Liver (tissue), 9 donors: ENCODE measurements around the gene ANKRD44. TPM values are rescaled to one million over a fixed set of nuclear protein-coding genes. Genes with fewer than 3 reads are reported as not detected.

Experiments used
- DNase-seq: peaks from one replicate; pipeline ENCODE4 v3.0.0-alpha.2; 2017; ENCODE audit warnings: low spot score
- H3K27ac ChIP-seq, 2 donors: one replicate each; pipeline ENCODE4 v1.7.0; 2013; ENCODE audit warnings: inconsistent platforms in 2 of 2, low read length in 2 of 2, control low read depth in 1 of 2, low read depth in 1 of 2, mild to moderate bottlenecking in 1 of 2
- H3K27me3 ChIP-seq, 4 donors: one replicate each; pipeline versions ENCODE4 v1.6.1 to v1.7.0; 2013; ENCODE audit warnings: low read length in 3 of 4, inconsistent platforms in 1 of 4, mild to moderate bottlenecking in 1 of 4, moderate library complexity in 1 of 4; ENCODE audit not compliant: control insufficient read depth in 4 of 4, insufficient read depth in 4 of 4
- H3K36me3 ChIP-seq, 4 donors: one replicate each; pipeline versions ENCODE4 v1.6.1 to v1.7.0; 2013; ENCODE audit warnings: low read length in 3 of 4, mild to moderate bottlenecking in 3 of 4, low read depth in 1 of 4, moderate library complexity in 1 of 4; ENCODE audit not compliant: control insufficient read depth in 4 of 4, insufficient read depth in 3 of 4
- H3K4me1 ChIP-seq, 4 donors: one replicate each; pipeline versions ENCODE4 v1.6.1 to v1.7.0; 2013; ENCODE audit warnings: low read length in 3 of 4, mild to moderate bottlenecking in 3 of 4, moderate library complexity in 1 of 4; ENCODE audit not compliant: control insufficient read depth in 4 of 4, insufficient read depth in 4 of 4
- H3K4me3 ChIP-seq, 3 donors: one replicate each; pipeline versions ENCODE4 v1.6.1 to v1.7.0; 2013; ENCODE audit warnings: low read length in 3 of 3, control low read depth in 1 of 3, low read depth in 1 of 3, mild to moderate bottlenecking in 1 of 3
- H3K9ac ChIP-seq, 2 donors: one replicate each; pipeline ENCODE4 v1.7.0; 2013; ENCODE audit warnings: low read length in 2 of 2, mild to moderate bottlenecking in 2 of 2, moderate library complexity in 2 of 2, control low read depth in 1 of 2, low read depth in 1 of 2
- H3K9me3 ChIP-seq, 4 donors: one replicate each; pipeline versions ENCODE4 v1.6.1 to v1.7.0; 2013; ENCODE audit warnings: low read length in 3 of 4; ENCODE audit not compliant: control insufficient read depth in 4 of 4
- EGR1 ChIP-seq, 2 donors: IDR thresholded peaks; 2 replicates each; pipeline ENCODE4 v1.6.1; 2016 to 2018; ENCODE audit warnings: antibody characterized with exemption in 2 of 2, low read depth in 2 of 2
- FOXA1 ChIP-seq: IDR thresholded peaks from 2 replicates; pipeline ENCODE4 v1.6.1; 2016; ENCODE audit warnings: antibody characterized with exemption
- FOXA2 ChIP-seq: IDR thresholded peaks from 2 replicates; pipeline ENCODE4 v1.6.1; 2016; ENCODE audit warnings: antibody characterized with exemption
- GABPA ChIP-seq, 2 donors: IDR thresholded peaks in 1 of 2; conservative IDR thresholded peaks in 1 of 2; 2 replicates each; pipeline ENCODE4 v1.6.1; 2016; ENCODE audit warnings: antibody characterized with exemption in 2 of 2, mild to moderate bottlenecking in 1 of 2, moderate library complexity in 1 of 2
- HNF4A ChIP-seq, 2 donors: conservative IDR thresholded peaks; 2 replicates each; pipeline ENCODE4 v1.6.1; 2016; ENCODE audit warnings: antibody characterized with exemption in 2 of 2, mild to moderate bottlenecking in 2 of 2
- HNF4G ChIP-seq: IDR thresholded peaks from 2 replicates; pipeline ENCODE4 v1.6.1; 2016; ENCODE audit warnings: antibody characterized with exemption
- JUND ChIP-seq, 2 donors: IDR thresholded peaks; 2 replicates each; pipeline ENCODE4 v1.6.1; 2016; ENCODE audit warnings: antibody characterized with exemption in 2 of 2
- NR2F2 ChIP-seq: IDR thresholded peaks from 2 replicates; pipeline ENCODE4 v1.6.1; 2016; ENCODE audit warnings: antibody characterized with exemption
- RAD21 ChIP-seq, 2 donors: IDR thresholded peaks; 2 replicates each; pipeline ENCODE4 v1.6.1; 2016; ENCODE audit warnings: antibody characterized with exemption in 2 of 2, mild to moderate bottlenecking in 2 of 2
- RXRA ChIP-seq, 2 donors: IDR thresholded peaks; 2 replicates each; pipeline ENCODE4 v1.6.1; 2017 to 2018; ENCODE audit warnings: antibody characterized with exemption in 2 of 2, mild to moderate bottlenecking in 1 of 2
- SP1 ChIP-seq: IDR thresholded peaks from 2 replicates; pipeline ENCODE4 v1.6.1; 2018; ENCODE audit warnings: antibody characterized with exemption, mild to moderate bottlenecking
- TAF1 ChIP-seq: conservative IDR thresholded peaks from 2 replicates; pipeline ENCODE4 v1.6.1; 2016; ENCODE audit warnings: antibody characterized with exemption, mild to moderate bottlenecking
- YY1 ChIP-seq: IDR thresholded peaks from 2 replicates; pipeline ENCODE4 v1.6.1; 2016; ENCODE audit warnings: antibody characterized with exemption, mild to moderate bottlenecking
- WGBS: extraction: QIAGEN DNeasy Blood & Tissue Kit; methylation state at CpG from one replicate; pipeline ENCODE4 v1.1.7; 2013; 5-methylcytosine and 5-hydroxymethylcytosine counted together
- polyA plus RNA-seq, 2 donors: library from polyadenylated mRNA; stranded (reverse) in 1 of 2; unstranded in 1 of 2; fragments of 200-250 nt in 1 of 2; fragments of >200 nt in 1 of 2; fragmentation: Nextera tagmentation in 1 of 2; extraction: Ambion mirVana in 1 of 2; gene quantifications; one replicate each; pipeline versions ENCODE4 v1.2.1 to v1.2.3, GENCODE V29; 2013 to 2015
- total RNA-seq, 2 donors: library from RNA; depleted of rRNA; stranded (reverse); fragments of >200 nt; gene quantifications; one replicate each; pipeline ENCODE4 v1.2.3, GENCODE V29; 2014
- TF ChIP-seq, protein P1 (sequence below): IDR thresholded peaks from 2 replicates; pipeline ENCODE4 v1.6.1; 2016; ENCODE audit warnings: antibody characterized with exemption
- TF ChIP-seq, protein P2 (sequence below): fragments of 150-350 bp; IDR thresholded peaks from 2 replicates; pipeline ENCODE4 v1.5.1; 2017; ENCODE audit warnings: improper control_type of control experiment, low read depth, low read length; ENCODE audit not compliant: missing input control
- TF ChIP-seq, protein P3 (sequence below): IDR thresholded peaks from 2 replicates; pipeline ENCODE4 v1.6.1; 2016; ENCODE audit warnings: antibody characterized with exemption
- TF ChIP-seq, protein P4 (sequence below): IDR thresholded peaks from 2 replicates; pipeline ENCODE4 v1.6.1; 2016; ENCODE audit warnings: antibody characterized with exemption
- TF ChIP-seq, protein P5 (sequence below): IDR thresholded peaks from 2 replicates; pipeline ENCODE4 v1.6.1; 2016; ENCODE audit warnings: antibody characterized with exemption, mild to moderate bottlenecking
- donor health status: healthy.
- donor health status: healthy.
- donor health status: healthy.
- donor health status: healthy.
- donor health status: healthy.

Gene ANKRD44
- total and polyA plus RNA-seq, 4 donors: 3.8 to 18.2 (median 6.8) TPM

DNA sequence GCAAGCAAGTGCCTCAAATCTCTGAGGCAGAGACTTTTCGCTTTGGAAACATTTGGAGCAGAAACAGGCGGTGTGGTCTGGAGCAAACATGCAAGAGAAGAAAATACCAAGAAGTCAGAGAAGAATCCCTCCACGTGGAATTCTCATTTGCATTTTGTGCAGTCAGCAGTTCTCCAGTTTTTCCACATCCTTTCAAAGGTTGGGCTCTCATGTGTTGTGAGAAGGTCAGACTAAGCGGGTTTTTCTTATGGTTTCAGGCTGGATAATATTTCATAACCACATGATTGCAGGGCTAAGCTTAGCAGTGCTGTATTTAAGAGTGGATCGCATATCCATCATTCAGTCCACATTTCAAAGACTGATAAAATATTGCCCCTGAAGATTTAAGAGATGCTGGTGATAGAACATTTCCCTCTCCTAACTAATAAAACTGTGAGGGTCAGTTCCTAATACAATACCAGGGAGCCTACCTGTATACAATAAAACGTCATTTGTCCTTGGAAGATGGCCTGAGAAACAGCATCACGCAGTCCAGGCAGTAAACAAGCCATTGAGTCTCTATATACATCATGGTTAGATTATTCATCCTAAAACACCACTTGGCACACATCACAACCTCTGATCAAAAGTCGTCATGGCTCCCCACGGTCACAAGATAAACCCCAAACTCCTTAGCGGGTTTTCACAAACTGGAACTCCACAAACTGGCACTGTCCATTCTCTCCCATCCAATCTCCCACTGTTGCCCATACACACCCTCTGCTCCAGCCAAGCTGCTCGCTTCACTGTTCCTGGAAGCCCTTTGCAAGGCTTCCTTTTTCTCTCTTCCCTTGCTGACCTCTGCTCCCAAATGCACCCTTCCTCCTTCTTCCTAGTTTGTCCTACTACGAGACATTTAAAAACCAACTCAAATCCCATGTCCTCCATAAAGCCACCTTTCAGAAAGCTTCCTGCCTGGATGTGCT, 31.5 kb downstream of the ANKRD44 start:
- Histone ChIP-seq H3K27ac (no peak overlapping the region), H3K36me3 (no peaks in the 10 kb centered on the region), H3K4me3 (no peak overlapping the region), H3K27me3 (no peaks in the 10 kb centered on the region), H3K9me3 (no peaks in the 10 kb centered on the region), H3K9ac (no peak overlapping the region), H3K4me1 (no peaks in the 10 kb centered on the region)
- TF ChIP-seq FOXA2: no peak
- no peak for TF ChIP-seq EGR1 (IDR thresholded peaks at IDR 0.05; ENCODE audit: low read depth in 2 of 2)
- no peak for TF ChIP-seq HNF4G
- no peak for TF ChIP-seq NR2F2
- no peak for TF ChIP-seq RXRA (IDR thresholded peaks at IDR 0.05)
- no peak for TF ChIP-seq SP1
- no peak for TF ChIP-seq GABPA (IDR thresholded peaks at IDR 0.05 in 1 of 2, conservative IDR thresholded peaks at IDR 0.05 in 1 of 2)
- TF ChIP-seq, protein P1, sequence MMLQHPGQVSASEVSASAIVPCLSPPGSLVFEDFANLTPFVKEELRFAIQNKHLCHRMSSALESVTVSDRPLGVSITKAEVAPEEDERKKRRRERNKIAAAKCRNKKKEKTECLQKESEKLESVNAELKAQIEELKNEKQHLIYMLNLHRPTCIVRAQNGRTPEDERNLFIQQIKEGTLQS: no peak
- TF ChIP-seq JUND (IDR thresholded peaks at IDR 0.05): no peak
- TF ChIP-seq, protein P2, sequence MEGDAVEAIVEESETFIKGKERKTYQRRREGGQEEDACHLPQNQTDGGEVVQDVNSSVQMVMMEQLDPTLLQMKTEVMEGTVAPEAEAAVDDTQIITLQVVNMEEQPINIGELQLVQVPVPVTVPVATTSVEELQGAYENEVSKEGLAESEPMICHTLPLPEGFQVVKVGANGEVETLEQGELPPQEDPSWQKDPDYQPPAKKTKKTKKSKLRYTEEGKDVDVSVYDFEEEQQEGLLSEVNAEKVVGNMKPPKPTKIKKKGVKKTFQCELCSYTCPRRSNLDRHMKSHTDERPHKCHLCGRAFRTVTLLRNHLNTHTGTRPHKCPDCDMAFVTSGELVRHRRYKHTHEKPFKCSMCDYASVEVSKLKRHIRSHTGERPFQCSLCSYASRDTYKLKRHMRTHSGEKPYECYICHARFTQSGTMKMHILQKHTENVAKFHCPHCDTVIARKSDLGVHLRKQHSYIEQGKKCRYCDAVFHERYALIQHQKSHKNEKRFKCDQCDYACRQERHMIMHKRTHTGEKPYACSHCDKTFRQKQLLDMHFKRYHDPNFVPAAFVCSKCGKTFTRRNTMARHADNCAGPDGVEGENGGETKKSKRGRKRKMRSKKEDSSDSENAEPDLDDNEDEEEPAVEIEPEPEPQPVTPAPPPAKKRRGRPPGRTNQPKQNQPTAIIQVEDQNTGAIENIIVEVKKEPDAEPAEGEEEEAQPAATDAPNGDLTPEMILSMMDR: no peak
- TF ChIP-seq, protein P3, sequence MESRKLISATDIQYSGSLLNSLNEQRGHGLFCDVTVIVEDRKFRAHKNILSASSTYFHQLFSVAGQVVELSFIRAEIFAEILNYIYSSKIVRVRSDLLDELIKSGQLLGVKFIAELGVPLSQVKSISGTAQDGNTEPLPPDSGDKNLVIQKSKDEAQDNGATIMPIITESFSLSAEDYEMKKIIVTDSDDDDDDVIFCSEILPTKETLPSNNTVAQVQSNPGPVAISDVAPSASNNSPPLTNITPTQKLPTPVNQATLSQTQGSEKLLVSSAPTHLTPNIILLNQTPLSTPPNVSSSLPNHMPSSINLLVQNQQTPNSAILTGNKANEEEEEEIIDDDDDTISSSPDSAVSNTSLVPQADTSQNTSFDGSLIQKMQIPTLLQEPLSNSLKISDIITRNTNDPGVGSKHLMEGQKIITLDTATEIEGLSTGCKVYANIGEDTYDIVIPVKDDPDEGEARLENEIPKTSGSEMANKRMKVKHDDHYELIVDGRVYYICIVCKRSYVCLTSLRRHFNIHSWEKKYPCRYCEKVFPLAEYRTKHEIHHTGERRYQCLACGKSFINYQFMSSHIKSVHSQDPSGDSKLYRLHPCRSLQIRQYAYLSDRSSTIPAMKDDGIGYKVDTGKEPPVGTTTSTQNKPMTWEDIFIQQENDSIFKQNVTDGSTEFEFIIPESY: no peak
- TF ChIP-seq, protein P4, sequence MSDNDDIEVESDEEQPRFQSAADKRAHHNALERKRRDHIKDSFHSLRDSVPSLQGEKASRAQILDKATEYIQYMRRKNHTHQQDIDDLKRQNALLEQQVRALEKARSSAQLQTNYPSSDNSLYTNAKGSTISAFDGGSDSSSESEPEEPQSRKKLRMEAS: no peak
- no peak for TF ChIP-seq HNF4A (conservative IDR thresholded peaks at IDR 0.05)
- no peak for TF ChIP-seq RAD21 (IDR thresholded peaks at IDR 0.05)
- no peak for TF ChIP-seq TAF1
- TF ChIP-seq YY1: no peak
- no peak for TF ChIP-seq FOXA1
- TF ChIP-seq, protein P5, sequence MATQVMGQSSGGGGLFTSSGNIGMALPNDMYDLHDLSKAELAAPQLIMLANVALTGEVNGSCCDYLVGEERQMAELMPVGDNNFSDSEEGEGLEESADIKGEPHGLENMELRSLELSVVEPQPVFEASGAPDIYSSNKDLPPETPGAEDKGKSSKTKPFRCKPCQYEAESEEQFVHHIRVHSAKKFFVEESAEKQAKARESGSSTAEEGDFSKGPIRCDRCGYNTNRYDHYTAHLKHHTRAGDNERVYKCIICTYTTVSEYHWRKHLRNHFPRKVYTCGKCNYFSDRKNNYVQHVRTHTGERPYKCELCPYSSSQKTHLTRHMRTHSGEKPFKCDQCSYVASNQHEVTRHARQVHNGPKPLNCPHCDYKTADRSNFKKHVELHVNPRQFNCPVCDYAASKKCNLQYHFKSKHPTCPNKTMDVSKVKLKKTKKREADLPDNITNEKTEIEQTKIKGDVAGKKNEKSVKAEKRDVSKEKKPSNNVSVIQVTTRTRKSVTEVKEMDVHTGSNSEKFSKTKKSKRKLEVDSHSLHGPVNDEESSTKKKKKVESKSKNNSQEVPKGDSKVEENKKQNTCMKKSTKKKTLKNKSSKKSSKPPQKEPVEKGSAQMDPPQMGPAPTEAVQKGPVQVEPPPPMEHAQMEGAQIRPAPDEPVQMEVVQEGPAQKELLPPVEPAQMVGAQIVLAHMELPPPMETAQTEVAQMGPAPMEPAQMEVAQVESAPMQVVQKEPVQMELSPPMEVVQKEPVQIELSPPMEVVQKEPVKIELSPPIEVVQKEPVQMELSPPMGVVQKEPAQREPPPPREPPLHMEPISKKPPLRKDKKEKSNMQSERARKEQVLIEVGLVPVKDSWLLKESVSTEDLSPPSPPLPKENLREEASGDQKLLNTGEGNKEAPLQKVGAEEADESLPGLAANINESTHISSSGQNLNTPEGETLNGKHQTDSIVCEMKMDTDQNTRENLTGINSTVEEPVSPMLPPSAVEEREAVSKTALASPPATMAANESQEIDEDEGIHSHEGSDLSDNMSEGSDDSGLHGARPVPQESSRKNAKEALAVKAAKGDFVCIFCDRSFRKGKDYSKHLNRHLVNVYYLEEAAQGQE: no peak
- WGBS: 83% methylated on average over 12 of the region's 12 CpGs
- no peak for DNase-seq
